ENCODE data around the gene DNAJC15. TPM values are rescaled to one million over a fixed set of nuclear protein-coding genes. Genes with fewer than 3 reads are reported as not detected.

DNAJC15 gene
- polyA plus RNA-seq, 3 donors from 2014 or later = 10.3 to 22.4 (median 22.3) TPM

DNA sequence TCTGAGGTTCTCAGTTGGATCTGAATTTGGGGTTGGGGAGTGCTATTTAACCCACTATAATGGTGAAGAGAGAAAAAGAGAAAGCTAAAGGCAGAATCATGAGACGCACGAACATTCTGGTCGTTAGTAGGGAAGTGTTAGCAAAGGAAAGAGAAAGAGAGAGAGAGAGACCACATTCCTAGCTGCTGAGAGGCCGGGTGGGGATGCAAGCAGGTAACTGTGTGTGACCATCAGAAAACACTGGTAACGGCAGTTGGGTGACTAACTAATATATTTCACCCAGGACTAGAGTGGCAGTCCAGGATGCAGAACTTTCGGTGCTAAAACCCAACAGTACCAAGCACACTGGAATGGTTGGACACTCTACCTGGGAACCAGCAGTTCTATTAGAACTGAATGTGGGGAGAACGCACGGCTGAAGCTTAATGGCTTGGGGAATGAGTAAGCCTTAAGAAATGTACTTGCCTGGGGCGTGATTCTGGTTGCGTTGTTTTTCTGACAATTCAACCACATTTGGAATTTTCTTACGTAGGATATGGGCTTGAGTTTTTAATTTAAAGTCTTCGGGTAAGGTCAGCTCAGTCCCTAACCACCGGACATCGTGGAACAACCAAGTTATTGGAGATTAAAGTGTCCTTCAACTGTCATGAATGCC, 130.2 kb downstream of the DNAJC15 start:
- DNase-seq = no peak
- Mint-ChIP-seq H3K27ac (no peak overlapping the region), H3K4me3 (no peak overlapping the region), H3K4me1 (no peaks in the 10 kb centered on the region), H3K27me3 (ENCODE audit: low read depth in 3 of 3) (peaks cover 0 to 6% (median 2%) of the 10 kb centered on the region in 3 donors), H3K9me3 (no peaks in the 10 kb centered on the region), H3K36me3 (no peaks in the 10 kb centered on the region)

DNA sequence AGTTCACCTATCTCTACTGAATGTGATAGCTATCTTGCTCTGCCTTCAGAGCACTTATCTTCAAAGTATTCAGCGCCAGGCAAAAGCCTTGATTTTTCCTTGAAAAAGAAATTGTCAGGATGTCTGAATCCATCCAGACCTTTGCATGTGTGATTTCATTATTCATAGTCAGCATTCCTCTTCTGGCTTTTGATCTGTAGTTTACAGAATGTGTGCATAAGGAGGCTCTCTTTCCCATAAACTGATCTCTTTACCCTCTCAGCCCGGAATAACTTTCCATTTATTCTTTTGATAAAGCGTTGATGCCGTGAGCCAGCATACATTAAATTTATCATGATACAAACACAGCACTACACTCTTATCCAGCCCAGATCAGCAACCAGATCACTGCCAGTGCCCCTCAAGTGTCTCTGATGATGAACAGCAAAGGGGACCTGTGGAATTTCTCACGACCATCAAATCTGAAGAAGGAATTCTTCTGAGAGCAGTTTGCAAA, 130.8 kb downstream of the DNAJC15 start:
- Mint-ChIP-seq H3K4me3 (no peak overlapping the region), H3K27ac (no peak overlapping the region), H3K4me1 (no peaks in the 10 kb centered on the region), H3K27me3 (ENCODE audit: low read depth in 3 of 3) (peaks cover 0 to 6% (median 2%) of the 10 kb centered on the region in 3 donors), H3K36me3 (no peaks in the 10 kb centered on the region), H3K9me3 (no peaks in the 10 kb centered on the region)
- no peak for DNase-seq

DNA sequence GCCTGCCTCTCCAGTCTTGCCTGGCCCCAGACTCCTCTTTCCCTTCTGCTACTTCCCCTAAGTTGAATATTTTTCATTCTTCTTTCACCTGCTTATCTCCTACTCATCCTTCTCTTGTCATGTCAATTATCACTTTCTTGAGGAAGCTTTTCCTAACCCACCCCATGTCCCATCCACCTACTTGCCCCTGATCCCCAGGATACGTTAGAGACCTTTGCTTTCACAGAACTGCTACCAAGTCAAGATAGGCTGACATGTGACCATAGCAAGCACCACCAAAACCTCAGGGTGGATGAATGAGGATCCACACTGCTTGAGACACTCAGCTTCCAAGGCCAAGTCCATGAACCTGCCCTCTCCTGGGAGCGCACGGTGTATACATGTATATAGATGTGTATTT, 131.5 kb downstream of the DNAJC15 start:
- Mint-ChIP-seq H3K36me3 (no peaks in the 10 kb centered on the region), H3K4me1 (no peaks in the 10 kb centered on the region), H3K9me3 (no peaks in the 10 kb centered on the region), H3K27ac (no peak overlapping the region), H3K4me3 (no peak overlapping the region), H3K27me3 (ENCODE audit: low read depth in 3 of 3) (peaks cover 0 to 6% (median 2%) of the 10 kb centered on the region in 3 donors)
- no peak for DNase-seq

DNA sequence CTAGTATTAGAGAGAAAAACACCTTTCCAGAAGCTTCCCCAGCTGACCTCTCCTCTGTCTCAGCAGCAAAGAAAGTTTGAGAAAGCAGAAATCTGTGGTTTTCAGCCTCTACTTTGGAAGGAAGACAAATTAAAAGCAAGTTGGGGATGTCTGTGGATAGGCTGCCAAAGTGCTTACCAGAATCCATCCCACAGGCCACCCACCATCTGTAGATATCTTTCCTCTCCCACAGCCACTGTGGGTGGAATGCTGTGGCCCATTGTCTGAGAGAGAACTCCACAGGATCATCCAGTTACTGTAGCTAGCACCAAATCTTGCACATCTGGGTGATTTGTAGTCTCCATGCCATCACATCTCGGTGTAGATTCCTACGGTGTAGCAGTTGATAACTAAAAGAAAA, 133.5 kb downstream of the DNAJC15 start:
- Mint-ChIP-seq H3K27me3 (ENCODE audit: low read depth in 3 of 3) (peaks cover 0 to 4% (median 2%) of the 10 kb centered on the region in 3 donors), H3K4me3 (no peak overlapping the region), H3K4me1 (no peaks in the 10 kb centered on the region), H3K36me3 (no peaks in the 10 kb centered on the region), H3K27ac (no peak overlapping the region), H3K9me3 (no peaks in the 10 kb centered on the region)
- no peak for DNase-seq

DNA sequence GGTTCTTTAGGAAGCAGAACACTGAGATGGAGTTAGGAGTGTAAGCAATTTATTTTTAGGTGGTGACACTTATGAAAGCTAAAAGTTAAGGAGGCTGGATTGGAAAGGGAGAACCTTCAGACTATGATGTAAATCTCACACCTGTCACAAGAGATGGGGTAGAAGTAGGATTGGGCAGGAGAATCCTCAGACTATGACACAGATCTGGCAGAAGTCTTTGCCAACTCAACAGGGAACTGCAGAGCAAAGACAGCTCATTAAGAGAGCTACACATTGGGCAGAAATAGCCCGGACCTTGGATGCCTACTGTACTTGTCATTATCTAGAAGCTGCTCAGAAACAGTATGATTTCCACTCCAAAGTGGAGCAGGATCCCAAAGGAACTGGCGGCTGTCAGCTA, 134.4 kb downstream of the DNAJC15 start:
- H3K27ac Mint-ChIP-seq = no peak overlapping the region
- H3K4me3 Mint-ChIP-seq = no peak overlapping the region

DNA sequence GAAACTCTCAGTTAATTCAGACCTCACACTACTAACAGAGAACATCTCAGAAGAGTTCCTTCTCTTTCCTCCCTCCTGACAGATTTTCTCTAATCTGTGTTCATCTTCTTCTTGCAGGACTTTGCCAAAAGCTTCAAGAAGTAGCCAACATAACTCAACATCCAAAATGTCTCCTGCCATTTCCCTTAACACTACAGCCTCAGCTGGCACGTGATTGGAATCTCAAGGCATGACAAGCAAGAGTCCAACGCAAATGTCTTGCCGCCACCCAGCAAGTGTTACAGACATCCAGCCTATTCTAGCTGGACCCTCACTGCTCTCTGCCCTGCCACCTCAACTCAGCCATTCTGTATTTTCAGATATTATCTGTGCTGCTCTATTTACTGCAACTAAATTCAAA, 135.1 kb downstream of the DNAJC15 start:
- Mint-ChIP-seq H3K27ac (no peak overlapping the region), H3K4me1 (no peaks in the 10 kb centered on the region), H3K36me3 (no peaks in the 10 kb centered on the region), H3K4me3 (no peak overlapping the region), H3K27me3 (ENCODE audit: low read depth in 3 of 3) (peaks cover 0 to 3% (median 0%) of the 10 kb centered on the region in 3 donors), H3K9me3 (peaks cover 0 to 1% (median 0%) of the 10 kb centered on the region in 6 donors)
- no peak for DNase-seq

More for the DNA sequence above, 134.4 kb downstream of the DNAJC15 start:
- no peaks in the 10 kb centered on the region for H3K36me3 Mint-ChIP-seq
- peaks cover 0 to 4% (median 2%) of the 10 kb centered on the region in 3 donors for H3K27me3 Mint-ChIP-seq (ENCODE audit: low read depth in 3 of 3)
- H3K9me3 Mint-ChIP-seq = peaks cover 0 to 1% (median 0%) of the 10 kb centered on the region in 6 donors
- no peak for DNase-seq
- H3K4me1 Mint-ChIP-seq = no peaks in the 10 kb centered on the region

DNA sequence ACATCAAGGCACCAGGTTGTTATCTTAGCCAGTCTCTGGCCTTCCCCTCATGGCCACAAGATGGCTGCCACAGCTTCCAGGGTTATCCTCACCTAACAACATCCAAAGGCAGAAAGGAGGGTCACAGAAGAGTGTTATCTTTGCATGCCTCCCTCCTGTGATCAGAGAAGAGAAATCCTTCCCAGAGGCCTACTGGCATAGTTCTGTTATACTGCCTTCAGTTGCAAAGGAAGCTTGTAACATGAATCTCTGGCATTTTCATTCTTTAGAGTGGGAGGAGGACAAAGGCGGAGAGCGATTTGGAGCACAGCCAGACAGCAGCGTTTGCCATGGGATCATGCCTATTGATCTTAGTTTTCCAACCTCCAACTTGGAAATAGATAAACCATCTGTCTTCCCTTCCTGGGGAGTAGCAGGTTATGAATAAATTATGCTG, 135.7 kb downstream of the DNAJC15 start:
- Mint-ChIP-seq H3K27me3 (ENCODE audit: low read depth in 3 of 3) (peaks cover 0 to 4% (median 0%) of the 10 kb centered on the region in 3 donors), H3K36me3 (no peaks in the 10 kb centered on the region), H3K9me3 (peaks cover 0 to 1% (median 0%) of the 10 kb centered on the region in 6 donors), H3K4me3 (no peak overlapping the region), H3K4me1 (no peaks in the 10 kb centered on the region), H3K27ac (no peak overlapping the region)
- no peak for DNase-seq

Other genes starting within 250 kb of the DNAJC15 start
- gene FAM216B, start 242.0 kb upstream of the DNAJC15 start, polyA plus RNA-seq = not detected
- gene EPSTI1, start 31.3 kb upstream of the DNAJC15 start, polyA plus RNA-seq = 10 to 100 TPM in 2 of 3 donors, 1 to 10 TPM in 1; 8.6 to 32.3 (median 26.6) TPM